Raji (cell line): ENCODE data around the gene SHQ1.

ENCODE experiments used
- POLR2A ChIP-seq: IDR thresholded peaks from 2 replicates; pipeline ENCODE4 v1.6.1; 2011; ENCODE audit warnings: low read depth, low read length, control low read depth; ENCODE audit not compliant: insufficient read depth

Gene SHQ1

GRCh38 chr3:72794079-72794478 is 54.2 kb downstream of the SHQ1 start:
- TF ChIP-seq POLR2A = no peak

- TF ChIP-seq POLR2A = no peak
These were observed 57.1 kb downstream of the SHQ1 start for GRCh38 chr3:72791161-72791560.

- TF ChIP-seq POLR2A = no peak
These were observed 58.5 kb downstream of the SHQ1 start for GRCh38 chr3:72789786-72790185.

GRCh38 chr3:72786668-72787067 is 61.6 kb downstream of the SHQ1 start:
- TF ChIP-seq POLR2A = no peak

GRCh38 chr3:72784226-72784625 is 64.0 kb downstream of the SHQ1 start:
- no peak for TF ChIP-seq POLR2A

- no peak for TF ChIP-seq POLR2A
These were observed 65.7 kb downstream of the SHQ1 start for GRCh38 chr3:72782521-72782920.

GRCh38 chr3:72769758-72770540 is 78.3 kb downstream of the SHQ1 start:
- TF ChIP-seq POLR2A = no peak

GRCh38 chr3:72768936-72769335 is 79.3 kb downstream of the SHQ1 start:
- no peak for TF ChIP-seq POLR2A

- TF ChIP-seq POLR2A = no peak
These were observed 79.8 kb downstream of the SHQ1 start for GRCh38 chr3:72768481-72768880.

- TF ChIP-seq POLR2A = no peak
These were observed 80.2 kb downstream of the SHQ1 start for GRCh38 chr3:72768006-72768441.

GRCh38 chr3:72766866-72767265 is 81.4 kb downstream of the SHQ1 start:
- no peak for TF ChIP-seq POLR2A

- no peak for TF ChIP-seq POLR2A
These were observed 84.3 kb downstream of the SHQ1 start for GRCh38 chr3:72763751-72764440.

GRCh38 chr3:72761410-72761809 is 86.8 kb downstream of the SHQ1 start:
- no peak for TF ChIP-seq POLR2A

GRCh38 chr3:72760225-72760624 is 88.0 kb downstream of the SHQ1 start:
- TF ChIP-seq POLR2A = no peak

GRCh38 chr3:72756900-72757299 is 91.3 kb downstream of the SHQ1 start:
- TF ChIP-seq POLR2A = no peak

- TF ChIP-seq POLR2A = no peak
These were observed 93.7 kb downstream of the SHQ1 start for GRCh38 chr3:72754582-72754981.
